GM12878 (cell line): ENCODE results near the gene PSORS1C1. TPM values are rescaled to one million over a fixed set of nuclear protein-coding genes. Genes with fewer than 3 reads are reported as not detected.

Experiments used
- ATAC-seq: fragments of 200-7000 bp; cut with Tn5 transposase; 3 replicates; pipeline ENCODE4 v1.9.1; 2020; ENCODE audit warnings: mild to moderate bottlenecking, moderate library complexity
- BruUV-seq: library from RNA; stranded (reverse); fragments of 400-500 nt; replicated peaks from 2 replicates; lab custom pipeline; 2021; lab: Mats Ljungman, UMichigan
- CTCF ChIA-PET: fragments of 300-600 bp; sonication (Branson Sonifier 250); formaldehyde crosslinking; extraction: SDS; loops from one replicate; lab custom pipeline; 2021; ENCODE audit warnings: inconsistent platforms; lab: Yijun Ruan, JAX
- POLR2A ChIA-PET: fragments of 350-600 bp; formaldehyde crosslinking; extraction: SDS; loops from one replicate; lab custom pipeline; 2021; ENCODE audit warnings: inconsistent platforms; lab: Charles Lee
- RAD21 ChIA-PET: fragments of 300-600 bp; sonication (Branson Sonifier 250); formaldehyde crosslinking; loops from one replicate; lab custom pipeline; 2023; ENCODE audit warnings: antibody characterized with exemption; ENCODE audit not compliant: unreplicated experiment; lab: Charles Lee
- SMC1A ChIA-PET: fragments of 300-600 bp; sonication (Branson Sonifier 250); formaldehyde crosslinking; loops from one replicate; lab custom pipeline; 2023; ENCODE audit not compliant: unreplicated experiment, uncharacterized antibody; lab: Charles Lee
- DNase-seq: peaks from one replicate; pipeline ENCODE4 v3.0.0-alpha.2; 2011; ENCODE audit warnings: low read depth, low spot score
- FAIRE-seq: peaks from 3 replicates; lab custom pipeline; 2011; peaks lifted over from hg19 to GRCh38; lab: Jason Lieb, UNC
- H2AFZ ChIP-seq: 2 replicates; pipeline ENCODE4 v1.6.0; 2011; ENCODE audit warnings: low read depth, low read length, control low read depth; ENCODE audit not compliant: control insufficient read depth
- H3K27ac ChIP-seq: 2 replicates; pipeline ENCODE4 v1.5.1; 2011; ENCODE audit warnings: control low read depth; ENCODE audit not compliant: control insufficient read depth, insufficient read depth
- H3K27me3 ChIP-seq, 2 experiments: replicated peaks in 1 of 2; 2 replicates each; pipeline versions ENCODE4 v1.6.0 to v1.6.1; 2011; ENCODE audit warnings: low read length in 1 of 2; ENCODE audit not compliant: control insufficient read depth in 2 of 2, insufficient read depth in 2 of 2
- H3K36me3 ChIP-seq, 2 experiments: 2 replicates each; pipeline ENCODE4 v1.5.1; 2011; ENCODE audit warnings: low read length in 1 of 2; ENCODE audit not compliant: control insufficient read depth in 2 of 2, insufficient read depth in 2 of 2
- H3K4me1 ChIP-seq: 2 replicates; pipeline ENCODE4 v1.6.1; 2011; ENCODE audit warnings: mild to moderate bottlenecking, low read length, moderate library complexity, mixed read lengths; ENCODE audit not compliant: control insufficient read depth, insufficient read depth
- H3K4me2 ChIP-seq: 2 replicates; pipeline ENCODE4 v1.6.0; 2011; ENCODE audit warnings: control low read depth; ENCODE audit not compliant: control insufficient read depth, insufficient read depth
- H3K4me3 ChIP-seq: fragments of 200-600 bp; sonication (generic); 2 replicates; pipeline ENCODE4 v1.5.1; 2016
- H3K79me2 ChIP-seq: 2 replicates; pipeline ENCODE4 v1.6.0; 2011; ENCODE audit warnings: low read length; ENCODE audit not compliant: control insufficient read depth, insufficient read depth
- H3K9ac ChIP-seq: 2 replicates; pipeline ENCODE4 v1.8.0; 2011; ENCODE audit warnings: low read length, control low read depth, mixed read lengths; ENCODE audit not compliant: control insufficient read depth, insufficient read depth
- H3K9me3 ChIP-seq: replicated peaks from 3 replicates; pipeline ENCODE4 v1.5.1; 2011; ENCODE audit warnings: mild to moderate bottlenecking, low read length; ENCODE audit not compliant: control insufficient read depth, insufficient read depth
- H4K20me1 ChIP-seq: 2 replicates; pipeline ENCODE4 v1.6.0; 2011; ENCODE audit not compliant: control insufficient read depth, insufficient read depth
- CEBPZ ChIP-seq: fragments of 150-350 bp; IDR thresholded peaks from 2 replicates; pipeline ENCODE4 v1.6.1; 2016; ENCODE audit warnings: low read depth, low read length
- FOXK2 ChIP-seq: fragments of 450-650 bp; IDR thresholded peaks from 2 replicates; pipeline ENCODE4 v1.6.1; 2017; ENCODE audit warnings: mild to moderate bottlenecking, moderate library complexity
- RUNX3 ChIP-seq: IDR thresholded peaks from 2 replicates; pipeline ENCODE4 v1.6.1; 2012; ENCODE audit warnings: low read length, inconsistent platforms
- SMAD1 ChIP-seq: fragments of 450-650 bp; IDR thresholded peaks from 2 replicates; pipeline ENCODE4 v1.6.1; 2018; ENCODE audit warnings: mild to moderate bottlenecking, low read depth; ENCODE audit not compliant: partially characterized antibody
- ZNF384 ChIP-seq: IDR thresholded peaks from 2 replicates; pipeline ENCODE4 v1.6.1; 2012; ENCODE audit warnings: low read depth, mild to moderate bottlenecking, low read length, improper control_type of control experiment, borderline replicate concordance
- WGBS: methylation state at CpG from one replicate; pipeline ENCODE4 v1.1.6; 2016; ENCODE audit warnings: low lambda C conversion rate; ENCODE audit not compliant: insufficient replicate concordance, insufficient coverage; ENCODE audit errors: missing lambda C conversion rate; 5-methylcytosine and 5-hydroxymethylcytosine counted together
- in situ Hi-C: fragments of 300-500 bp; cut with MboI; formaldehyde crosslinking; loops from 9 replicates; pipeline ENCODE4 v1.14.3; 2018; ENCODE audit warnings: mixed read lengths
- intact Hi-C: fragments of 100-400 bp; cut with micrococcal nuclease; formaldehyde crosslinking; loops from one replicate; pipeline ENCODE4 v1.14.2; 2022; ENCODE audit not compliant: unreplicated experiment
- polyA plus RNA-seq, 11 experiments: library from polyadenylated mRNA; depleted of rRNA in 4 of 11; unstranded in 6 of 11; stranded (reverse) in 5 of 11; fragments of >200 nt; fragmentation: Nextera tagmentation in 4 of 11; fragmentation: Illumina TruSeq in 1 of 11; extraction: Ambion mirVana in 4 of 11; extraction: Trizol in 1 of 11; gene quantifications; 1 replicate in 1 of 11; 2 replicates in 10 of 11; pipeline versions ENCODE4 v1.2.1 to v1.2.3, GENCODE V29; 2011 to 2016; ENCODE audit warnings: inconsistent platforms in 2 of 11, missing spikeins in 2 of 11, low read depth in 1 of 11
- total RNA-seq, 4 experiments: library from RNA; depleted of rRNA in 3 of 4; stranded (reverse); fragments of >200 nt in 3 of 4; fragmentation: Illumina TruSeq in 1 of 4; extraction: Trizol in 1 of 4; gene quantifications; 2 replicates each; pipeline versions ENCODE4 v1.2.1 to v1.2.3, GENCODE V29; 2013 to 2021
- TF ChIP-seq, protein P1 (sequence below): fragments of 450-650 bp; conservative IDR thresholded peaks from 2 replicates; pipeline ENCODE4 v1.6.1; 2017; ENCODE audit warnings: mild to moderate bottlenecking, moderate library complexity

Gene PSORS1C1
- total and polyA plus RNA-seq, 10 of the 15 experiments (the other 5 are each of a cell fraction or from before 2014, with no cell fraction given), result 0.13 to 1.00 (median 0.20) TPM; not detected in 5

DNA sequence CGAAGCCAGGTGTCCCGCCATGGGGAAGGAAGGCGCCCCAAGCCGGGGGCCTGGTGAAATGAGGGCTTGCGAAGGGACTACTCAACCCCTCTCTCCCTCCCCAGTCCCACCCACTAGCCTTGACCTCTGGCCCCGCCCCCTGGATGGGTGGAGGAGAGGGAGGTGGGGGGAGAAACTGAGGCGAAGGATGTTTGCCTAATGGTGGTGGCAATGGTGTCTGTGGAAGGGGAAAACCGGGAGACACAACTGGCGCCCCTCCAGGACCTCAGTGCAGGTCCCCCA lies 55.9 kb downstream of the PSORS1C1 start, which contains the start of gene POU5F1:
TSS of gene POU5F1 (minus strand) at position 83 of the 282 bp plus-strand sequence. CDS start at position 21, 62 bp downstream.
- Histone ChIP-seq H3K4me2 (no peak within 1 kb of the TSS), H2AFZ (no peak within 1 kb of the TSS), H3K9ac (no peak within 1 kb of the TSS), H3K4me3 (no peak within 1 kb of the TSS), H3K27ac (no peak within 1 kb of the TSS), H3K27me3 (no peaks in the 10 kb centered on the region), H4K20me1 (no peaks in the 10 kb centered on the region), H3K36me3 (no peaks in the 10 kb centered on the region), H3K4me1 (peaks cover 6% of the 10 kb centered on the region), H3K79me2 (no peaks in the 10 kb centered on the region)
- DNase-seq, result no peak
- intact Hi-C loops (no loop called here), in situ Hi-C loops (no loop called here)
- 91% methylated on average over 8 of the region's 9 CpGs for WGBS
- ChIA-PET CTCF (interaction anchor here (1.7 kb wide), 1 partner anchor 12 kb away, joined by 3 read pairs; no protein-coding TSS in a partner anchor), POLR2A (interaction anchor here (0.6 kb wide), 1 partner anchor 819 kb away, joined by 4 read pairs; no protein-coding TSS in a partner anchor), SMC1A (no interaction called here), RAD21 (no interaction called here)
- no peak for FAIRE-seq
- no peak for ATAC-seq
- no TSS peak for BruUV-seq
- TF ChIP-seq SMAD1, result no peak
- TF ChIP-seq, protein P1, sequence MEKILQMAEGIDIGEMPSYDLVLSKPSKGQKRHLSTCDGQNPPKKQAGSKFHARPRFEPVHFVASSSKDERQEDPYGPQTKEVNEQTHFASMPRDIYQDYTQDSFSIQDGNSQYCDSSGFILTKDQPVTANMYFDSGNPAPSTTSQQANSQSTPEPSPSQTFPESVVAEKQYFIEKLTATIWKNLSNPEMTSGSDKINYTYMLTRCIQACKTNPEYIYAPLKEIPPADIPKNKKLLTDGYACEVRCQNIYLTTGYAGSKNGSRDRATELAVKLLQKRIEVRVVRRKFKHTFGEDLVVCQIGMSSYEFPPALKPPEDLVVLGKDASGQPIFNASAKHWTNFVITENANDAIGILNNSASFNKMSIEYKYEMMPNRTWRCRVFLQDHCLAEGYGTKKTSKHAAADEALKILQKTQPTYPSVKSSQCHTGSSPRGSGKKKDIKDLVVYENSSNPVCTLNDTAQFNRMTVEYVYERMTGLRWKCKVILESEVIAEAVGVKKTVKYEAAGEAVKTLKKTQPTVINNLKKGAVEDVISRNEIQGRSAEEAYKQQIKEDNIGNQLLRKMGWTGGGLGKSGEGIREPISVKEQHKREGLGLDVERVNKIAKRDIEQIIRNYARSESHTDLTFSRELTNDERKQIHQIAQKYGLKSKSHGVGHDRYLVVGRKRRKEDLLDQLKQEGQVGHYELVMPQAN, result no peak
- no peak for TF ChIP-seq CEBPZ
- TF ChIP-seq RUNX3, result no peak
- TF ChIP-seq ZNF384, result no peak
- TF ChIP-seq FOXK2, result no peak
- TF ChIP-seq, all 136 proteins: peak for 0
- H3K9me3 ChIP-seq, result no peaks in the 10 kb centered on the region
